Breast epithelium (tissue), 4 donors: Measurements from ENCODE around the gene OSCP1. TPM values are rescaled to one million over a fixed set of nuclear protein-coding genes. Genes with fewer than 3 reads are reported as not detected.
A peak's percentile ranks its signal among the peaks of the same experiment; 100 is the strongest.

Experiments used
- DNase-seq, 2 donors: peaks; one replicate each; pipeline ENCODE4 v3.0.0-alpha.2; 2019; ENCODE audit warnings: low spot score in 2 of 2
- H3K27ac ChIP-seq, 2 donors: fragments of 200-600 bp; sonication (generic) in 1 of 2; one replicate each; pipeline ENCODE4 v1.5.1; 2016 to 2019; ENCODE audit warnings: mild to moderate bottlenecking in 1 of 2
- H3K27me3 ChIP-seq, 2 donors: fragments of 200-600 bp; sonication (generic) in 1 of 2; one replicate each; pipeline versions ENCODE4 v1.5.1 to v1.6.0; 2017 to 2019; ENCODE audit warnings: control low read depth in 1 of 2, mild to moderate bottlenecking in 1 of 2
- H3K36me3 ChIP-seq: fragments of 200-600 bp; one replicate; pipeline ENCODE4 v1.5.1; 2019
- H3K4me1 ChIP-seq, 2 donors: fragments of 200-600 bp; sonication (generic); one replicate each; pipeline ENCODE4 v1.5.1; 2016 to 2019; ENCODE audit warnings: control low read depth in 1 of 2
- H3K4me3 ChIP-seq, 3 donors: fragments of 200-600 bp; sonication (generic); 1 replicate in 2 of 3; 2 replicates in 1 of 3; pipeline ENCODE4 v1.5.1; 2016 to 2019; ENCODE audit warnings: mild to moderate bottlenecking in 3 of 3, moderate library complexity in 2 of 3
- H3K9me3 ChIP-seq, 2 donors: fragments of 200-600 bp; sonication (generic) in 1 of 2; one replicate each; pipeline ENCODE4 v1.5.1; 2016 to 2019; ENCODE audit warnings: control low read depth in 1 of 2
- CTCF ChIP-seq, 3 donors: fragments of 450-650 bp; IDR thresholded peaks; one replicate each; pipeline ENCODE4 v1.5.1; 2016 to 2017; ENCODE audit warnings: antibody characterized with exemption in 3 of 3, mild to moderate bottlenecking in 3 of 3, moderate library complexity in 3 of 3
- POLR2A ChIP-seq: fragments of 450-650 bp; IDR thresholded peaks from one replicate; pipeline ENCODE4 v1.6.1; 2016; ENCODE audit warnings: antibody characterized with exemption, mild to moderate bottlenecking, moderate library complexity
- POLR2AphosphoS5 ChIP-seq, 3 donors: sonication (generic); formaldehyde crosslinking; IDR thresholded peaks; one replicate each; pipeline ENCODE4 v1.6.1; 2017; ENCODE audit warnings: antibody characterized with exemption in 3 of 3
- intact Hi-C: fragments of 100-400 bp; cut with DNase I; formaldehyde crosslinking; loops from one replicate; pipeline ENCODE4 v1.15.1; 2023; ENCODE audit warnings: low total_unique reads
- total RNA-seq, 3 donors: library from RNA; depleted of rRNA; stranded (reverse); fragments of >200 nt; gene quantifications; one replicate each; pipeline ENCODE4 v1.1.0, GENCODE V29; 2016

The OSCP1 gene
- total RNA-seq, 3 donors from 2014 or later: 12.5 to 19.3 (median 15.1) TPM

GRCh38 chr1:36382231-36382630 lies 68.0 kb downstream of the OSCP1 start:
- no peaks in the 10 kb centered on the region for H3K27me3 ChIP-seq
- H3K9me3 ChIP-seq: no peaks in the 10 kb centered on the region
- no peak overlapping the region for H3K27ac ChIP-seq
- no peaks in the 10 kb centered on the region for H3K36me3 ChIP-seq
- H3K4me1 ChIP-seq: peaks cover 2 to 24% of the 10 kb centered on the region in 2 donors
- no peak for TF ChIP-seq POLR2AphosphoS5 (IDR thresholded peaks at IDR 0.05)
- no peak for TF ChIP-seq CTCF (IDR thresholded peaks at IDR 0.05)
- no peak for TF ChIP-seq POLR2A
- intact Hi-C loops: no loop called here
- H3K4me3 ChIP-seq: no peak overlapping the region
- no peak for DNase-seq

GRCh38 chr1:36381405-36381804 lies 68.8 kb downstream of the OSCP1 start:
- DNase-seq: no peak
- intact Hi-C loops: no loop called here
- Histone ChIP-seq H3K27ac (peak overlapping the region in 1 of 2 donors; percentile 34), H3K27me3 (no peaks in the 10 kb centered on the region), H3K4me3 (no peak overlapping the region), H3K4me1 (peaks cover 2 to 15% of the 10 kb centered on the region in 2 donors), H3K36me3 (no peaks in the 10 kb centered on the region), H3K9me3 (no peaks in the 10 kb centered on the region)
- TF ChIP-seq POLR2AphosphoS5 (IDR thresholded peaks at IDR 0.05): no peak
- TF ChIP-seq POLR2A: no peak
- no peak for TF ChIP-seq CTCF (IDR thresholded peaks at IDR 0.05)

- intact Hi-C loops: no loop called here
- Histone ChIP-seq H3K36me3 (no peaks in the 10 kb centered on the region), H3K9me3 (no peaks in the 10 kb centered on the region), H3K4me1 (peaks cover 2 to 14% of the 10 kb centered on the region in 2 donors), H3K27ac (peak overlapping the region; percentile 28 to 34), H3K27me3 (no peaks in the 10 kb centered on the region), H3K4me3 (no peak overlapping the region)
- TF ChIP-seq CTCF (IDR thresholded peaks at IDR 0.05): no peak
- no peak for TF ChIP-seq POLR2A
- TF ChIP-seq POLR2AphosphoS5 (IDR thresholded peaks at IDR 0.05): no peak
- DNase-seq: no peak
Measured at GRCh38 chr1:36380782-36381181, 69.5 kb downstream of the OSCP1 start.

GRCh38 chr1:36380143-36380619 lies 70.1 kb downstream of the OSCP1 start:
- Histone ChIP-seq H3K27me3 (no peaks in the 10 kb centered on the region), H3K9me3 (no peaks in the 10 kb centered on the region), H3K27ac (peak overlapping the region; percentile 28 to 34), H3K4me3 (no peak overlapping the region), H3K4me1 (peaks cover 2 to 18% of the 10 kb centered on the region in 2 donors), H3K36me3 (no peaks in the 10 kb centered on the region)
- intact Hi-C loops: no loop called here
- DNase-seq: no peak
- TF ChIP-seq POLR2A (no peak), CTCF (IDR thresholded peaks at IDR 0.05) (no peak), POLR2AphosphoS5 (IDR thresholded peaks at IDR 0.05) (no peak)

- no peak for TF ChIP-seq POLR2AphosphoS5 (IDR thresholded peaks at IDR 0.05)
- no peak for TF ChIP-seq CTCF (IDR thresholded peaks at IDR 0.05)
- no peak for TF ChIP-seq POLR2A
- H3K9me3 ChIP-seq: no peaks in the 10 kb centered on the region
- DNase-seq: no peak
- no peak overlapping the region for H3K4me3 ChIP-seq
- no peaks in the 10 kb centered on the region for H3K36me3 ChIP-seq
- intact Hi-C loops: loop anchor here (1.0 kb wide), 1 partner anchor 18 kb away; no protein-coding TSS in a partner anchor
- peak overlapping the region; percentile 35 to 41 for H3K27ac ChIP-seq
- no peaks in the 10 kb centered on the region for H3K27me3 ChIP-seq
- peaks cover 14 to 26% of the 10 kb centered on the region in 2 donors for H3K4me1 ChIP-seq
Measured at GRCh38 chr1:36377791-36378492, 72.3 kb downstream of the OSCP1 start.
